ENCODE data around the gene HIP1.
A peak's percentile ranks its signal among the peaks of the same experiment; 100 is the strongest.
"Not testable (repeated sequence)": the region's sequence is repeated elsewhere in the genome, so short reads cannot be mapped to it uniquely, and the experiment has no call there.

HIP1 gene

DNA sequence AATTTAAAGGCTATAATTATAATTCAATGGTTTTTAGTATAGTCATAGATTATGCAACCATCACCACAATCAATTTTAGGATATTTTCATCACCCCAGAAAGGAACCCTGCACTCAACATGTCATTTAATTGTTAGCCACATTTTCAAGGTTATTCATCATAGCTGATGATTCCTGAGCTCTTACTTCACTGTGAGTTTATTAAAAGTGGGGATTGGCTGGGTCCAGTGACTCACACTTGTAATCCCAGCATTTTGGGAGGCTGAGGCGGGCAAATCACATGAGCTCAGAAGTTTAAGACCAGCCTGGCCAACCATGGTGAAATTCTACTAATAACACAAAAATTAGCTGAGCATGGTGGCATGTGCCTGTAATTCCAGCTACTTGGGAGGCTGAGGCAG is 32.5 kb upstream of the HIP1 start:
- Histone ChIP-seq H3K9ac (ENCODE audit: low read length) (no peak overlapping the region), H3K9me2 (replicated peaks; ENCODE audit: insufficient read depth, low read length) (no peaks in the 10 kb centered on the region), H2AFZ (ENCODE audit: low read depth, low read length, severe bottlenecking) (no peak overlapping the region), H3K79me2 (ENCODE audit: insufficient read depth, low read length) (no peaks in the 10 kb centered on the region), H3K36me3 (ENCODE audit: low read length) (no peaks in the 10 kb centered on the region), H4K20me1 (ENCODE audit: low read depth, low read length) (no peaks in the 10 kb centered on the region), H3K27me3 (ENCODE audit: low read length) (no peaks in the 10 kb centered on the region), H3K27ac (ENCODE audit: low read depth, low read length) (no peak overlapping the region), H3K4me2 (ENCODE audit: low read depth, low read length, poor library complexity, severe bottlenecking) (no peak overlapping the region), H3F3A (ENCODE audit: insufficient read depth) (no peaks in the 10 kb centered on the region), H3K9me3 (ENCODE audit: insufficient read depth, low read length) (no peaks in the 10 kb centered on the region), H3K4me3 (ENCODE audit: insufficient read depth, low read length, poor library complexity, severe bottlenecking) (no peak overlapping the region)
- TF ChIP-seq, protein P1, sequence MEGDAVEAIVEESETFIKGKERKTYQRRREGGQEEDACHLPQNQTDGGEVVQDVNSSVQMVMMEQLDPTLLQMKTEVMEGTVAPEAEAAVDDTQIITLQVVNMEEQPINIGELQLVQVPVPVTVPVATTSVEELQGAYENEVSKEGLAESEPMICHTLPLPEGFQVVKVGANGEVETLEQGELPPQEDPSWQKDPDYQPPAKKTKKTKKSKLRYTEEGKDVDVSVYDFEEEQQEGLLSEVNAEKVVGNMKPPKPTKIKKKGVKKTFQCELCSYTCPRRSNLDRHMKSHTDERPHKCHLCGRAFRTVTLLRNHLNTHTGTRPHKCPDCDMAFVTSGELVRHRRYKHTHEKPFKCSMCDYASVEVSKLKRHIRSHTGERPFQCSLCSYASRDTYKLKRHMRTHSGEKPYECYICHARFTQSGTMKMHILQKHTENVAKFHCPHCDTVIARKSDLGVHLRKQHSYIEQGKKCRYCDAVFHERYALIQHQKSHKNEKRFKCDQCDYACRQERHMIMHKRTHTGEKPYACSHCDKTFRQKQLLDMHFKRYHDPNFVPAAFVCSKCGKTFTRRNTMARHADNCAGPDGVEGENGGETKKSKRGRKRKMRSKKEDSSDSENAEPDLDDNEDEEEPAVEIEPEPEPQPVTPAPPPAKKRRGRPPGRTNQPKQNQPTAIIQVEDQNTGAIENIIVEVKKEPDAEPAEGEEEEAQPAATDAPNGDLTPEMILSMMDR (IDR thresholded peaks at IDR 0.05; ENCODE audit: insufficient read depth, low read length, poor library complexity, severe bottlenecking) = no peak
- no peak for TF ChIP-seq EZH2phosphoT487 (conservative IDR thresholded peaks at IDR 0.05; ENCODE audit: low read length)

DNA sequence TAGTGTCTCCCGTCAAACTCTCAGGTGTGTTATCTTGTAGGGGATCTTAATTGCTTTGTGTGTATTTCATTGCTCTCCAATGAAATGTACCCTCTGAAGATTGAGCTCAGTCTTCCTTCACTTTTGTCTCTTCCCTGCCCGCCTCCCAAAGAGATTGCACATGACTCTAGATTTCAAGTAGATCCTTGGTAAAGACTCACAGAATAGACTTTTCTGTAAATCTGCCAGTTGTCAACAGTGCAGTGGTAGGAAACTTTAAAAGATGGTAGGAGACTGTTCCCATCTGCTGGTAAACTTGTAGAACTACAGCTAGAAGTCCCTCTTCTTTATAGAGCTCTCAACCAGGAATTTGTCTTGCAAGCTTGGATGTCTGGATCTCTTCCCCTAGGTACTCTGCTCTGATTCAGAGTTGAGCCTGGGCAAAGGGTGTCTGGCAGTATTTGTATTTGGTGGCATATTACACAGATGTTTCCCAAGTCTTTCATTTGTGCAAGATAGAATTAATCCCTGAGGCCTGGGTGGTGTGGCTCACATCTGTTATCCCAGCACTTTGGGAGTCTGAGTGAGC is 23.7 kb upstream of the HIP1 start:
- TF ChIP-seq, protein P1 (IDR thresholded peaks at IDR 0.05; ENCODE audit: insufficient read depth, low read length, poor library complexity, severe bottlenecking) = peak; percentile 43
- no peak for TF ChIP-seq EZH2phosphoT487 (conservative IDR thresholded peaks at IDR 0.05; ENCODE audit: low read length)
- no peaks in the 10 kb centered on the region for H3K9me2 ChIP-seq (replicated peaks; ENCODE audit: insufficient read depth, low read length)
- H3F3A ChIP-seq (ENCODE audit: insufficient read depth) = no peaks in the 10 kb centered on the region
- no peak overlapping the region for H3K4me3 ChIP-seq (ENCODE audit: insufficient read depth, low read length, poor library complexity, severe bottlenecking)
- H4K20me1 ChIP-seq (ENCODE audit: low read depth, low read length) = no peaks in the 10 kb centered on the region
- H3K4me2 ChIP-seq (ENCODE audit: low read depth, low read length, poor library complexity, severe bottlenecking) = no peak overlapping the region
- H2AFZ ChIP-seq (ENCODE audit: low read depth, low read length, severe bottlenecking) = no peak overlapping the region
- no peaks in the 10 kb centered on the region for H3K27me3 ChIP-seq (ENCODE audit: low read length)
- H3K79me2 ChIP-seq (ENCODE audit: insufficient read depth, low read length) = no peaks in the 10 kb centered on the region
- no peak overlapping the region for H3K27ac ChIP-seq (ENCODE audit: low read depth, low read length)
- no peak overlapping the region for H3K9ac ChIP-seq (ENCODE audit: low read length)
- no peaks in the 10 kb centered on the region for H3K36me3 ChIP-seq (ENCODE audit: low read length)
- H3K9me3 ChIP-seq (ENCODE audit: insufficient read depth, low read length) = no peaks in the 10 kb centered on the region

DNA sequence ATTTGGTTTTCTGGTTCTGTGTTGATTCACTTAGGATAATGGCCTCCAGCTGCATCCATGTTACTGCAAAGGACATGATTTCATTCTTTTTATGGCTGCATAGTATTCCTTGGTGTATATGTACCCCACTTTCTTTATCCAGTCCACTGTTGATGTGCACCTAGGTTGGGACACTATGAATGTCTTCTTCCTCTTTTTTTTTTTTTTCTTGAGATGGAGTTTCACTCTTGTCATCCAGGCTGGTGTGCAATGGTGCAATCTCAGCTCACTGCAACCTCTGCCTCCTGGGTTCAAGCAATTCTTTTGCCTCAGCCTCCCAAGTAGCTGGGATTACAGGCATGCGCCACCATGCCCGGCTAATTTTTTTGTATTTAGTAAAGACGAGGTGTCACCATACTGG is 23.1 kb upstream of the HIP1 start:
- H3K4me2 ChIP-seq (ENCODE audit: low read depth, low read length, poor library complexity, severe bottlenecking); H3K79me2 ChIP-seq (ENCODE audit: insufficient read depth, low read length); H3F3A ChIP-seq (ENCODE audit: insufficient read depth); H3K36me3 ChIP-seq (ENCODE audit: low read length); H4K20me1 ChIP-seq (ENCODE audit: low read depth, low read length); H3K9ac ChIP-seq (ENCODE audit: low read length); H3K9me2 ChIP-seq (replicated peaks; ENCODE audit: insufficient read depth, low read length); H2AFZ ChIP-seq (ENCODE audit: low read depth, low read length, severe bottlenecking); H3K27ac ChIP-seq (ENCODE audit: low read depth, low read length); H3K27me3 ChIP-seq (ENCODE audit: low read length); H3K4me3 ChIP-seq (ENCODE audit: insufficient read depth, low read length, poor library complexity, severe bottlenecking); H3K9me3 ChIP-seq (ENCODE audit: insufficient read depth, low read length): not testable (repeated sequence)

GRCh38 chr7:75758491-75758890 is 19.8 kb upstream of the HIP1 start:
- Histone ChIP-seq H3K36me3 (ENCODE audit: low read length) (no peaks in the 10 kb centered on the region), H3K9me3 (ENCODE audit: insufficient read depth, low read length) (no peaks in the 10 kb centered on the region), H3K4me2 (ENCODE audit: low read depth, low read length, poor library complexity, severe bottlenecking) (no peak overlapping the region), H3K9ac (ENCODE audit: low read length) (no peak overlapping the region), H3K4me3 (ENCODE audit: insufficient read depth, low read length, poor library complexity, severe bottlenecking) (no peak overlapping the region), H3K27me3 (ENCODE audit: low read length) (no peaks in the 10 kb centered on the region), H3K9me2 (replicated peaks; ENCODE audit: insufficient read depth, low read length) (no peaks in the 10 kb centered on the region), H3F3A (ENCODE audit: insufficient read depth) (no peaks in the 10 kb centered on the region), H2AFZ (ENCODE audit: low read depth, low read length, severe bottlenecking) (no peak overlapping the region), H4K20me1 (ENCODE audit: low read depth, low read length) (no peaks in the 10 kb centered on the region), H3K79me2 (ENCODE audit: insufficient read depth, low read length) (no peaks in the 10 kb centered on the region), H3K27ac (ENCODE audit: low read depth, low read length) (no peak overlapping the region)
- TF ChIP-seq, protein P1 (IDR thresholded peaks at IDR 0.05; ENCODE audit: insufficient read depth, low read length, poor library complexity, severe bottlenecking) = no peak
- no peak for TF ChIP-seq EZH2phosphoT487 (conservative IDR thresholded peaks at IDR 0.05; ENCODE audit: low read length)

Data from SU-DHL-6 (cell line).